ENCODE results near the gene LAMA2. TPM values are rescaled to one million over a fixed set of nuclear protein-coding genes. Genes with fewer than 3 reads are reported as not detected.

LAMA2 gene
- total RNA-seq, 1 experiment from 2014 or later = 8.2 TPM

DNA sequence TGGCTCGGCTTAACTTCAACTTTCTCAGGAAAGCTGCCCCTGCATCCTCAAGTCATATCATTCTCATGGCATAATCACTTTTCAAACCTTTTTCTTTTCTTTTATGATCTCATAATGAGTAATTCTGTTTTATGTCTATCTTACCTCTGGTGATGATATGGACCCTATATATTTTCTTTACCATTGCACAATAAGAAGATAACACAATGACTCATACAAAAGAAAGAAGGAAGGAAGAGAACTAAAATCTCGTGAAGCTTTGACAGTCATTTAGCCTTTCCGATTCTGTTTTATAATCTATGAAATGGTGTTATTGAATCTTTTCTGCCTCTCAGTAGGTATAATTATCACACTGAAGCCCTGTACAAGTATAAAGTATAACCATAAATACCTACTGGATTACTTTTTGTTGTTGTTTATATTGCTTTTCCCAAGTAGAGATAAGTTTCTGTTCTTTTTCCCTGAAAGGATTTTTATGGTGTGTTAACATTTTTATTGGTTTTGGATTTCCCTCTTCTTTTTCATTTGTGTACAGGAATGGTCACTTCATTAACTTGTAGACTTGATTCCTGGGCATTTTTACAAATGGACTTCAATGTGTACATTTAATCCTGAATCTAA lies 300.9 kb downstream of the LAMA2 start (continued):
- TF ChIP-seq TCF7L2 (IDR thresholded peaks at IDR 0.05; ENCODE audit: borderline replicate concordance, extremely low read depth, insufficient read depth, insufficient read length) (peak; percentile 82), SIN3A (IDR thresholded peaks at IDR 0.05; ENCODE audit: low read depth) (no peak), YY1 (IDR thresholded peaks at IDR 0.05; ENCODE audit: extremely low read depth, insufficient replicate concordance, low read depth, low read length) (no peak), SP1 (IDR thresholded peaks at IDR 0.05; ENCODE audit: low read depth) (peak; percentile 43; the same call in 1 of the 2 replicates)
- TF ChIP-seq, protein P1, sequence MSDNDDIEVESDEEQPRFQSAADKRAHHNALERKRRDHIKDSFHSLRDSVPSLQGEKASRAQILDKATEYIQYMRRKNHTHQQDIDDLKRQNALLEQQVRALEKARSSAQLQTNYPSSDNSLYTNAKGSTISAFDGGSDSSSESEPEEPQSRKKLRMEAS (IDR thresholded peaks at IDR 0.05) = 0 out of 2 replicates have a peak, but pooled peaks have one; percentile 19
- TF ChIP-seq, protein P2, sequence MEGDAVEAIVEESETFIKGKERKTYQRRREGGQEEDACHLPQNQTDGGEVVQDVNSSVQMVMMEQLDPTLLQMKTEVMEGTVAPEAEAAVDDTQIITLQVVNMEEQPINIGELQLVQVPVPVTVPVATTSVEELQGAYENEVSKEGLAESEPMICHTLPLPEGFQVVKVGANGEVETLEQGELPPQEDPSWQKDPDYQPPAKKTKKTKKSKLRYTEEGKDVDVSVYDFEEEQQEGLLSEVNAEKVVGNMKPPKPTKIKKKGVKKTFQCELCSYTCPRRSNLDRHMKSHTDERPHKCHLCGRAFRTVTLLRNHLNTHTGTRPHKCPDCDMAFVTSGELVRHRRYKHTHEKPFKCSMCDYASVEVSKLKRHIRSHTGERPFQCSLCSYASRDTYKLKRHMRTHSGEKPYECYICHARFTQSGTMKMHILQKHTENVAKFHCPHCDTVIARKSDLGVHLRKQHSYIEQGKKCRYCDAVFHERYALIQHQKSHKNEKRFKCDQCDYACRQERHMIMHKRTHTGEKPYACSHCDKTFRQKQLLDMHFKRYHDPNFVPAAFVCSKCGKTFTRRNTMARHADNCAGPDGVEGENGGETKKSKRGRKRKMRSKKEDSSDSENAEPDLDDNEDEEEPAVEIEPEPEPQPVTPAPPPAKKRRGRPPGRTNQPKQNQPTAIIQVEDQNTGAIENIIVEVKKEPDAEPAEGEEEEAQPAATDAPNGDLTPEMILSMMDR (IDR thresholded peaks at IDR 0.05 in 2 of 3, conservative IDR thresholded peaks at IDR 0.05 in 1 of 3; ENCODE audit: borderline replicate concordance in 1 of 3, insufficient read depth in 1 of 3, low read depth in 2 of 3, low read length in 2 of 3) = no peak

DNA sequence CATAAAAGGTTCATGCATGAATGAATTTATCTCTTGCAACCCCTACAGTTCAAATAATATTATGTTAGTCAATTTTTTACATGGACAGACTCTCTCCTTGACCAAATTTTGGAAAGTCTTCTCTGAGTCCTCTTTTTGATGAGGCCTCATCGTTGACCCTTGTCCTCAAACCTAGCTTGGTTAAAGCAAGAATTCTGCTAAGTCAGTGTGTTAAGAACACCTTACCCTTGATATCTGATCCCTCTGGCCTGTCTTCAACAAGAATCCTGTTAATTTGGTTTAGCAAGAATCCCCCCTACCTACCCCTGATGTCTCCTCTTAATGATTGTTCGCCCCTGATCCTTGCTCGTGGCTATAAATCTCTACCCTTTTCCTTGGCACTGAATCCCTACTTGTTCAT lies 301.4 kb downstream of the LAMA2 start:
- intact Hi-C loops (cut with micrococcal nuclease) = no loop called here
- RAD21 ChIA-PET (ENCODE audit: low non-redundant PET in 1 of 2, low total read pairs in 2 of 2, uncharacterized antibody in 2 of 2, unreplicated experiment in 2 of 2) = no interaction called here
- CTCF ChIA-PET = no interaction called here
- peaks cover 44 to 60% of the 10 kb centered on the region in 2 experiments for H3K4me1 ChIP-seq (ENCODE audit: control insufficient read depth in 1 of 2, insufficient read depth in 2 of 2, low read length in 2 of 2)
- no peaks in the 10 kb centered on the region for H3K27me3 ChIP-seq (ENCODE audit: insufficient read depth, low read length)
- H3K9me3 ChIP-seq (ENCODE audit: control insufficient read depth in 1 of 2, insufficient read depth in 1 of 2, low read depth in 1 of 2, low read length in 2 of 2) = no peaks in the 10 kb centered on the region
- peak overlapping the region; percentile 48 for H3K4me2 ChIP-seq (ENCODE audit: low read length)
- no peaks in the 10 kb centered on the region for H3K9me2 ChIP-seq (ENCODE audit: insufficient read depth)
- H3K36me3 ChIP-seq (ENCODE audit: control insufficient read depth in 1 of 2, insufficient read depth in 2 of 2, low read length in 2 of 2) = no peaks in the 10 kb centered on the region
- TF ChIP-seq SIN3A (IDR thresholded peaks at IDR 0.05; ENCODE audit: low read depth) (no peak), EZH2phosphoT487 (IDR thresholded peaks at IDR 0.05; ENCODE audit: borderline replicate concordance) (no peak), ELF1 (IDR thresholded peaks at IDR 0.05; ENCODE audit: borderline replicate concordance, low read depth) (no peak), POLR2AphosphoS5 (IDR thresholded peaks at IDR 0.05; ENCODE audit: low read depth, low read length) (no peak), SRF (IDR thresholded peaks at IDR 0.05; ENCODE audit: low read depth) (no peak), CEBPB (IDR thresholded peaks at IDR 0.05; ENCODE audit: low read depth) (no peak), ZFX (IDR thresholded peaks at IDR 0.05) (no peak), EGR1 (IDR thresholded peaks at IDR 0.05; ENCODE audit: low read depth) (no peak), TCF7L2 (IDR thresholded peaks at IDR 0.05; ENCODE audit: borderline replicate concordance, extremely low read depth, insufficient read depth, insufficient read length) (no peak), RAD21 (IDR thresholded peaks at IDR 0.05; ENCODE audit: low read depth) (no peak), ZNF274 (IDR thresholded peaks at IDR 0.05; ENCODE audit: low read depth, low read length) (no peak), SP1 (IDR thresholded peaks at IDR 0.05; ENCODE audit: low read depth) (no peak), EZH2 (IDR thresholded peaks at IDR 0.05) (no peak), JUND (IDR thresholded peaks at IDR 0.05) (no peak), YY1 (IDR thresholded peaks at IDR 0.05; ENCODE audit: extremely low read depth, insufficient replicate concordance, low read depth, low read length) (no peak)
- TF ChIP-seq, protein P3, sequence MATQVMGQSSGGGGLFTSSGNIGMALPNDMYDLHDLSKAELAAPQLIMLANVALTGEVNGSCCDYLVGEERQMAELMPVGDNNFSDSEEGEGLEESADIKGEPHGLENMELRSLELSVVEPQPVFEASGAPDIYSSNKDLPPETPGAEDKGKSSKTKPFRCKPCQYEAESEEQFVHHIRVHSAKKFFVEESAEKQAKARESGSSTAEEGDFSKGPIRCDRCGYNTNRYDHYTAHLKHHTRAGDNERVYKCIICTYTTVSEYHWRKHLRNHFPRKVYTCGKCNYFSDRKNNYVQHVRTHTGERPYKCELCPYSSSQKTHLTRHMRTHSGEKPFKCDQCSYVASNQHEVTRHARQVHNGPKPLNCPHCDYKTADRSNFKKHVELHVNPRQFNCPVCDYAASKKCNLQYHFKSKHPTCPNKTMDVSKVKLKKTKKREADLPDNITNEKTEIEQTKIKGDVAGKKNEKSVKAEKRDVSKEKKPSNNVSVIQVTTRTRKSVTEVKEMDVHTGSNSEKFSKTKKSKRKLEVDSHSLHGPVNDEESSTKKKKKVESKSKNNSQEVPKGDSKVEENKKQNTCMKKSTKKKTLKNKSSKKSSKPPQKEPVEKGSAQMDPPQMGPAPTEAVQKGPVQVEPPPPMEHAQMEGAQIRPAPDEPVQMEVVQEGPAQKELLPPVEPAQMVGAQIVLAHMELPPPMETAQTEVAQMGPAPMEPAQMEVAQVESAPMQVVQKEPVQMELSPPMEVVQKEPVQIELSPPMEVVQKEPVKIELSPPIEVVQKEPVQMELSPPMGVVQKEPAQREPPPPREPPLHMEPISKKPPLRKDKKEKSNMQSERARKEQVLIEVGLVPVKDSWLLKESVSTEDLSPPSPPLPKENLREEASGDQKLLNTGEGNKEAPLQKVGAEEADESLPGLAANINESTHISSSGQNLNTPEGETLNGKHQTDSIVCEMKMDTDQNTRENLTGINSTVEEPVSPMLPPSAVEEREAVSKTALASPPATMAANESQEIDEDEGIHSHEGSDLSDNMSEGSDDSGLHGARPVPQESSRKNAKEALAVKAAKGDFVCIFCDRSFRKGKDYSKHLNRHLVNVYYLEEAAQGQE (IDR thresholded peaks at IDR 0.05; ENCODE audit: low read depth) = no peak
- TF ChIP-seq, protein P1 (IDR thresholded peaks at IDR 0.05) = no peak
- TF ChIP-seq, protein P4, sequence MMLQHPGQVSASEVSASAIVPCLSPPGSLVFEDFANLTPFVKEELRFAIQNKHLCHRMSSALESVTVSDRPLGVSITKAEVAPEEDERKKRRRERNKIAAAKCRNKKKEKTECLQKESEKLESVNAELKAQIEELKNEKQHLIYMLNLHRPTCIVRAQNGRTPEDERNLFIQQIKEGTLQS (IDR thresholded peaks at IDR 0.05) = no peak
- POLR2A ChIA-PET = no interaction called here
- H3K9ac ChIP-seq (ENCODE audit: low read length) = no peak overlapping the region
- no peaks in the 10 kb centered on the region for H3K79me2 ChIP-seq (ENCODE audit: insufficient read depth, low read length)
- H4K20me1 ChIP-seq (ENCODE audit: insufficient read depth) = no peaks in the 10 kb centered on the region
- ATAC-seq (peak; percentile 51), DNase-seq (ENCODE audit: low read depth, low spot score) (no peak)
- 0 out of 4 replicates have a peak overlapping the region, but pooled peaks of 1 of the 2 experiments have one; percentile 19 for H3K4me3 ChIP-seq (replicated peaks in 1 of 2; ENCODE audit: low read depth in 1 of 2, low read length in 2 of 2)
- peak overlapping the region; percentile 77 for H3K27ac ChIP-seq (ENCODE audit: low read depth, low read length)
- H2AFZ ChIP-seq (ENCODE audit: low read depth, low read length, poor library complexity, severe bottlenecking) = peak overlapping the region; percentile 94
- no TSS peak for BruUV-seq (replicated peaks)
